Stimulated activated CD4-positive, alpha-beta T cell treated with anti-CD3 and anti-CD28 coated beads, Interleukin-2, amount 100 ng/mL, for 4 hours (primary cell): ENCODE results near the gene ALKBH6.
A peak's percentile ranks its signal among the peaks of the same experiment; 100 is the strongest.

Experiments
- DNase-seq: peaks from one replicate; pipeline ENCODE4 v3.0.0-alpha.2; 2020; ENCODE audit warnings: low read depth

The ALKBH6 gene

DNA sequence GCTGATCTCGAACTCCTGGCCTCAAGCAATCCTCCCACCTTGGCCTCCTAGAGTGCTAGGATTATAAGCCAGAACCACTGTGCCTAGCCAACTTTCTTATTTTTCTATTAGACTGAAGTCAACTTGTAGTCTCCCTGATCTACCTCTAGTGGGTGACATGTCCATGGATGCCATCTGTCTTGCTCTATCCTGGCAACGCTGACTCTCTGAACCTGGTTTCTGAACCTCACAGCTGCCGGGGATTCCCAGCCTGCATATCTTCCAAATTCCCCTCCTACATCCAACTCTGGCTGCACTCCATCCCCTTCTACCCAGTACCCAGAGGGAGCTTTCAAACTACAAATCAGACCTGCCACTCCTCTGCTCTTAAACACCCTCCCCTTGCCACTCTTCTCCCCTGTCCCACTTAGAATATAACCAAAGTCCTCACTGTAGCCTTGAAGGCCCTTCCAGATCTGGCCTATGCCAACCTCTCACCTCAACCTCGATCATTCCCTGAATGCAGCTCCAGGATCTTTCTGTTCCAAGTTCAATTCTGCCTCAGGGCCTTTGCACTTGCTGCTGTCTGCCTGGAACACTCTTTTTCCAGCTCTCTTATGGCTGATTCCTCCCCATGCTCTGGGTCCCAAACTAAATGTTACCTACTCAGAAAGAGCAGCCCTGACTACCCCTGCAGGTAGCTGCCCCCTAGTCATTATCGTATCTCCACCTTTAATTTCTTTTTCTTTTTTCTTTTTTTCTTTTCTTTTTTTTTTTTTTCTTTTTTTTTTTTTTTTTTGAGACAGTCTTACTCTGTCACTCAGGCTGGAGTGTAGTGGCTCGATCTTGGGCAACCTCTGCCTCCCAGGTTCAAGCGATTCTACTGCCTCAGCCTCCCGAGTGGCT, 16.5 kb upstream of the ALKBH6 start:
- DNase-seq: no peak

DNA sequence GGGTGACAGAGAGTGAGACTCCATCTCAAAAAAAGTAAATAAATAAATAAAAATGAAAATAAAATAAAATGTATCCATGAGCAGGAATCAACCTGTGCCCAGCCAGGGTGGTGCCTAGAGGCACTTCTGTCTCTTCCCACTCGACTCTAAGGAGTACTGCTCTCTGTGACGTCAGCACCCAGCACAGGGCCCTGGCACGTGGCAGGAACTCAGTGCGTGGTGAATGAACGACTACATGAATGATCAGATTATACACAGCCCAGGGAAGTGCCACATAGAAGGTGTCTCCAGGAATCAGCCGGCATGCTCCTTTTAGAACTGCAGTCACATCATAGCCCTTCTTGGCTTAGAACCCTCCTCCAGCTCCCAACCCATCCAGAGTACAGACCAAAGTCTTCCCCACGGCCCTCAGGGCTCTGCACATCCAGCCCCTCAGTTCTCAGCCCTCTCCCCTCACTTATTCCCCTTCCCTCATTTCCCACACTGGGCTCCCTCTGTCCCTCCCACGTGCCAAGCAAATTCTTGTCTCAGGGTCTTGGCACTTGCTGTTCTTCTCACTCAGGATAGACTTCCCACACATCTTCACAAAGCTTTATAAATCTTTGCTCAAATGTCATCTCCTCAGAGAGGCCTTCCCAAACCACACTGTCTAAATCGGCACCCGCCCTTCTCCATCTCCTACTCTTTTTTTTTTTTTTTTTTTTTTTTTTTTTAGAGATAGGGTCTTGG, 14.5 kb upstream of the ALKBH6 start:
- no peak for DNase-seq

DNA sequence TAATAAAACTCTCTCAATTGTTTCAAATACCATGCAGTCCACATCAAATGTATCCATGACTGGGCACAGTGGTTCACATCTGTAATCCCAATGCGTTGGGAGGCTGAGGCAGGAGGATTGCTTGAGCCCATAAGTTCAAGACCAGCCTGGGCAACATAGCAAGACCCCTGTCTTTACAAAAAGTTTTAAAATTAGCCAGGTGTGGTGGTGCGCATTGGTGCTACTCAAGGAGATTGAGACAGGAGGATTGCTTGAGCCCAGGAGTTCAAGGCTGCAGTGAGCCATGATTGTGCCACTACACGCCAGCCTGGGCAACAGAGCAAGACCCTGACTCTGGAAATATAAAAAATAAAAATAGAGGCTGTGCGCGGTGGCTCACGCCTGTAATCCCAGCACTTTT, 13.7 kb upstream of the ALKBH6 start:
- no peak for DNase-seq

DNA sequence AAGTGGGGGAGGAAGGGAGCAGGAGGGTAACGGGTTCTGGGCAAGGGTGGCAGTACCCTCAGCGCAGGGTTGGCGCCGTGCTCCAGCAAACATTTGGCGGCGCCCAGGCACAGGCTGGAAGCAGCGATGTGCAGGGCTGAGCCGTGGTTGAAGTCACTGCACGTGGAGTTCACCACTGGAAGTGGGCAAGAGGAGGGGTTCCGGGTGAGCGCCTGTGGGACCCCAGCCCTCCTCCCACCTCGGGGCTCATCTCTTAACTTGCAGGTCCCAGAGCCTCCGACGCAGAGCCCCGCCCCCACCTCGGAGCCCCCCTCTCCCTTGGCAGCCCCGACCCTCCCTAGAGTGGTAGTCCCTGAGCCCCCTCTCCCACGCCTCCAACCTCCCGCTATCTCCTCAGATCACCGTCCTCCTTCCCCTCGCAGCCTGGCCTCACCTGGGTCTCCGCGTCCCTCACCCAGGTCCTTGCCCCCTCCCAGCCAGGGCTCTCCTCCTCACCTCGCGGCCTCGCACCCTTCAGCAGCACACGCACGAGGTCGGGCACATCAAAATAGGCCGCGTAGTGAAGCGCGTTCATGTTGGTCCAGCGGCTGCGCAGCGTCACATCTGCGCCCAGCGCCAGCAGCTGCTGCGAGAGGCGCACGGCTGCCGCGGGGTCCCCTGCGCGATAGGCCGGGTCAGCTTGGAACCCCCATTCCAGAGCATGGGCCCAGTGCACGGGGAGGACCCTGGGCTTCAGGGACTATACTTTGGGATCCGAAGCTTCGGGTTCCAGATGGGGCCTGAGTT, 12.3 kb upstream of the ALKBH6 start:
- no peak for DNase-seq

DNA sequence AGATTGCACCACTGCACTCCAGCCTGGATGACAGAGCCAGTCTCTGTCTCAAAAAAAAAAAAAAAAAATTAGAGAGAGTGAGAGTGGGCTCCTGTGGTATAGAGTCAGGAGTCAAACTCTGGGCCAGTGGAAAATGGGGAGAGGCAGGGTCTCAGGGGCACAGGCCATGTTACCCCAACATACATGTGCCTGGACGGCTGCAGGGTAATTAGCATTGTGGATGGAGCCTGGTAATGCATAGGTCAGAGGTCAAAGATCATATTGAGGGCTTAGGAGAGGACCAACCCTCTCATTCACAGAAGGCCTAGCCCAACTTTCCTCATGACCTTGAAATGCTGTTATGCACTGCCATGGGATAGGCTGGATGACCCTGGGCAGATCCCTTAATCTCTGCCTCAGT, 11.5 kb upstream of the ALKBH6 start:
- no peak for DNase-seq

DNA sequence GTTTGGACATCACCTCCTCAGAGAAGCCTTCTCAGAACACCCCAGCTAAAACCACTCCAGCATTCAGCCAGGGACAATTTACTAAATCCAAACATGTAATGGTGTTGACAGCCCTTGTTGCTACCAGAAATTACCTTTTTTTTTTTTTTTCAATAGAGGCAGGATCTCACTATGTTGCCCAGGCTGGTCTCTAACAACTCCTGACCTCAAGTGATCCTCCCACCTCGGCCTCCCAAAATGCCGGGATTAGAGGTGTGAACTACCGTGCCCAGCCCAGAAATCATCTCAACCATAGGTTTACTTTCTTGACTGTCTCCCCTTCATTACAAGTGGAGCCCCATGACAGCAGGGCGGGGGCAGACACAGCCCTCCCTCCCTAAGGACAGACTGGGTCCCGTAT, 9.4 kb upstream of the ALKBH6 start:
- no peak for DNase-seq

DNA sequence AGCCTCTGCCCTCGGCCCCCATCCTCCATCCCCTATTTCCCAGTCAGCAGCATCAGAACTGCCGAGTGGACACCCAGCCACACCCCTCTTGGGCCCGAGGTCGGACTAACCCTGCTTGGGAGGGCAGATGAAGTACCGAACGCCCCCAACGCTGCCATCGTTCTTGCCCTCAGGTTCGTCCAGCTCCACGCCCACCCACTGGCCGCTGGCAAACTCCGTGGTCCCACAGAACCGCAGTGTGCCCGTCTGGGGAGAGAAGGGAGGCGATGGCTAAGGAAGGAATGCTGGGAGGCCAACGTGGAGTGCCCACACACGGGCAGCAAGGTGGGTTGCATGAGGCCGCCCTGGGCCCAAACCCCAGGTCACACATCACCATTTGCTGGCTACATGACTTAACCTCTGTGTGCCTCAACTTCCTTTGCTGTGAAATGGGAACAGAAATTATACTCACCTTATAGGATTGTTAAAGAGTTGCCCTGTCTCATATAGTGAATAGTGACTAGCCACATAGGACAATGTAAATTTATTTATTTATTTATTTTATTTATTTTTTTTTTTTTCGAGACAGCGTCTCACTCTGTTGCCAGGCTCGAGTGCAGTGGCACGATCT, 5.2 kb upstream of the ALKBH6 start:
- no peak for DNase-seq

DNA sequence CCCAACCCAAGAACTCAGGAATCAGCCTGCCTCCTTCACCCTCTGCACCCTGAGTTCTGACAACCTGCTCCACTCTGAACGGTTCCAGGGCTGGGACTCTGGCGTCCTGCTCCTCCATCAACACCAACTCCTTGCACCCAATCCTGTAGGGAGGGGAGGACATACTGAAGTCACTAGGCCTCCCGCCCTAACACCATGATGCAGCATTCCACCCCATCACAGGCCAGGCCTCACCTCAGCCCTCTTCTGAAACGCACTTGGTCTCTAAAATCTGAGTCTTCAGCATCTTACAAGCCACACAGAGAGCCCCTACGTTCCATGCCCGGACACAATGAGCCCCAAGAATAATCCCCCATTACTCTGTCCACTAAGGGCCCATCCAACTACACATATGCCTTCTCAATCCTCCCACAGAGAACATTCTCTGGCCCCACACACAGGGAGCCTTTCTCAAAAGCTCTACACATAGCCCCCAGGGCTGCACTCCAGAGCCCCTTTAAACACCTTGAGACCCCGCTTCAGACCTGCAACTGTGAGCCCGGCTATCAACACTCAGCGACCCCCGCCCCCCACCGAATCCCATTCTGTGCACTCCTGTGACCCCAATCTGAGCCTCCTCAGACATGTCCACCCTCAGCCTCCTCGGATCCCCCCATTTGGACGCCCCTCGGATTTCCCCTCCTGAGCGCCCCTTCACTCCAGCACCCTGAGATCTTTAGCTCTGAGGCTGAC, 567 bp downstream of the ALKBH6 start:
- no peak for DNase-seq

DNA sequence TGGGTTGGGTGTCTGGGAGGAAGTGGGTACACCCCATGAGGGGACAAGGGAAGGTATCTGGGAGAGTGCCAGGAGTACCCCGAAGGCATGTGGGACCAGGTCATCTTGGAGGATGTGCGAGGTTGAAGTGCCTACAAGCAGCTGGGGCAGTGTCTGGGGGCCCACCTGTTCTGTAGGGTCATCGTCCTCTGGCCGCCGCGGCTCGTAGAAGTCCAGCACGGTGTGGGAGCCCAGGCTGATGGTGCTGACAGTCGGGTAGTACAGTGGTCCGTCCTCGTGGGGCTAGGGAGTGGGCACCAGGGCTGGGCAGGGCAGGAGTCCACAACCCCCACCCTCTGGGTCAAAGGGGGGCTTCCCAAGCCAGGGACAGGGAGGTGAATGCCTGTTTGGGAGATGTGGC, 3.6 kb downstream of the ALKBH6 start:
- no peak for DNase-seq

DNA sequence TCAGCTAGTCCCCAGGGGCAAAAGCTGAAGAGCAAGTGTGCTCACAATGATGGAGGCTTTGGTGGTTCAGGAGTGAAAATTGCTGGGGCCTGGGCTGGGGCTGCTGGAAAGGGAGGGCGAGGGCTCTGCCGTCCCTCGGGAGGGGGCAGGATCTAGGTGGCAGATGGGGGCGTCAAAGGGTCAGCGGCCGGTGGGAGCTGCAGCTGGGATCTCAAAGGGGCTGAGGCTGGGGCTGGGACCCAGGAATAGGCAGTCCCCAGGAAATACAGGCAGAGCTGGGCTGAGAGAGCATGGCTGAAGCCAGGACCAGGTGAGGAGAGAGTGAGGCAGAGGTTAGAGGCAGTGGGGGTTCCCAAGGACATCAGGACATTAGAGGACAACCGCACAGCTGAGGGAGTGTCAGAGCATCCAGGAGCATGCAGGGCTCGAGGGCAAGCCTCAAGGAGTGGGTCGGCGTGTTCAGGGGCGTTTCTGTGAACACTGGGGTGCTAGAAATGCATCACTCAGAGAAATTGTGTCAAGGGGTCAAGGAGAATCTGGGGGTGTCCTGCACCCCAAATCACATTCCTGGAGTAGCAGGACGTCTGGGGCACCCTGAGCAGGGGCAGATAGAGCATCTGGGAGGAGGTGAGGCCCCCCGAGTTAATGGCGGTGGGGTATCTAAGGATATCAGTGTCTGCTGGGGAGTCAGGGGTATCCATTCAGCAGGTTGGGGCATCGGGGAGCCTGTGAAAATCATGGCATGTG, 4.2 kb downstream of the ALKBH6 start:
- DNase-seq: no peak

DNA sequence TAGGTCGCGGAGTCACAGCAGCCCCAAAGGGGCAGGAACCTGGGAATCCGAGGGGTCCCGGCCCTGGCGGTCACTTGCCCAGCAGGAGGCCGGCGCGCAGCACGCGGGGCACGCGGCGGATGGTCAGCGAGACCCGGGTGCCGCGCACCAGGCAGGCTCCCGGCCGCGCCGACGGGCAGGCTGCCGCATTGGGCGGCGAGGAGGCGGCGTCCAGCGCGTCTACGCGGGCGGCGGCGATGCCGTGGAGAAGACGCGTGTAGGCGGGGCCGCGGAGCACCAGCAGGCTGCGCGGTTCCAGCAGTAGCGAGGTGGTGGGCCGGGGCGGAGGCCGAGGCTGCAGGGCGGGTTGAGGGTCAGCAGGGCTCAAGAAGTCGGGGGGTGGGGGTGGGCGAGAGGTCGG, 4.8 kb downstream of the ALKBH6 start:
- no peak for DNase-seq

DNA sequence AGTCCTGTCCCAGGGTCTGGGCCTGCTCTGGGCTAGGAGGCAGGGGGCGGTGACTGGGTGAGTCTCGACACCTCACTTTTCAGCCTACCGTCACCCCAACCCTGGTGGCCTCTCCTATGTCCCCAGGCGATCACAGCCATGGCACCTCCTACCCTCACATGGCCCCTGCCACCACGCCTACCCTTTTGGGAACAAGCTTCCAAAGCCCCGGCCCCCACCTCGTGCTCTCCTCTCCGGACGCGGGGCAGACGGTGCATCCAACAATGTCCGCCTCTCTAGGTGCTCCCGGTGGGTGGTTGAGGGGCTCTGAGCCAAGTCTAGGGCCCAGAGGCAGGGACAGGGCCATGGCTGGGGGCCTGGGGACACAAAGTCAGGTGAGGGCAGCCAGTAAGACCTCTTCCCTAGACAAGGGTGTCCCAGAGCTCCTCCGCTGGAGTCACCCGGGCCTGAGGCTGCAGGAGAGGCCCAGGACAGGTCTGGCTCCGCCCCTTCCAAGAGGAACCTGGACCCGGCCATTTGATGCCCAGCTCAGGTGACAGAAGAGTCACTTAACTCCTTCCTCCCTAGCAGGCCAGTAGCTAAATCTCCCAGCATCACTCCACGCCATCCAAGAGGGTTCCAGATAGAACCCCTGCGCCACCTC, 5.6 kb downstream of the ALKBH6 start, which contains the start of gene SYNE4:
Gene SYNE4, minus strand, starts transcription at position 478 of the 643 bp plus-strand sequence. Its CDS starts 132 bp downstream, at position 346.
- no peak for DNase-seq

DNA sequence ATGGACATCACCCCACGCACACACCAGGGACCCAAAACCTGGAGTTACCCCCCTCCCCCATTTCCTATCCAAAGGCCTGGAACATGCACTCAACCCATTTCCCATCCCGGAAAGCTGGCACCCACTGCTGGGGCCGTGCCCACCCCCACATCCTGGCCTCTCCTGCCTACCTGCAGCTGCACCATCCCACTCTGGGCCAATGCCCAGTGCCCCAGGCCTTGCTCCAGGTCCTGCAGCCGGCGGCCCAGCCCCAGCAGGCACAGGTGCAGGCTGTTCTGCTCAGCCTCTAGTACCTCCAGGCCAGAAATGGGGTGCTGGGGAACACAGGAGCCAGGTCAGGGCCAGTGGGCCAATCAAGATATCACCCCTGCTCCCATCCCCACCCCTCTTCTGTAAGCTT, 7.1 kb downstream of the ALKBH6 start:
- no peak for DNase-seq

DNA sequence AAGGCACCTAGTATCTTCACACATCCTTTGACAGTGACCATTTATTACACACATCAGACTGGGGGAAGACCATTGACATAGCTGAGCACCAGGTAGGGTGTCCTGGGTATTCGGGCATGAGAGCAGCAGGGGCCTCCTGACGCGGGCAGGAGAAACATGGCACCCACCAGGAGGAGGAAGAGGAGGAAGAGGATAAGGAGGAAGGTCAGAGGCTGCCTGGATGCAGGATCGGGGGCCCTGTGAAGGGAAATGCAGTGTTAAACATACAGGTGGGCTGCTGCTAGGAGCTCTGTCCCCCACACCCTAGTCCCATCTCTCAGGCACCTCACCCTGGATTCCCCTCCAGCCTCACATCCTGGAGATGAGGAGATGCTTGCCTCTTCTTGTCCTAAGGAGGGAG, 10.7 kb downstream of the ALKBH6 start:
- DNase-seq: no peak

DNA sequence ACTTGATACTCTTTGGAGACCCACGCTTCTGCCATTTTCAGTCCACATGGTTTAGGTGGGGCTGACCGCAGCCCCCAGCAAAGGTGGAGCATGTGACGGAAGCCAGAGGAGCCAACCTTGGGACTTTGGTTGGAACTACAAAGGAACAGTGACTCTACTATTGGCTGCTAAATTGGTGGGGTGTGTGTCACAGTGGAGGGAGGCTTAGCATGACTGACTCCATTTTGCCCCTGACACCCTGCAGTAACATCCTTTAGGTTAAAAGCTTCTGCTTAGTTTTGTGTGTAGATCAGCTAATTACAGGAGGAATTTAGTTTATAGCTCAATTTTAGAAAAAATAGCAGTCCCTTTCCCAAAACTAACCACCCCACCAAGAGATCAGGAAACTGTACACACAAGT, 12.4 kb downstream of the ALKBH6 start:
- DNase-seq: no peak

DNA sequence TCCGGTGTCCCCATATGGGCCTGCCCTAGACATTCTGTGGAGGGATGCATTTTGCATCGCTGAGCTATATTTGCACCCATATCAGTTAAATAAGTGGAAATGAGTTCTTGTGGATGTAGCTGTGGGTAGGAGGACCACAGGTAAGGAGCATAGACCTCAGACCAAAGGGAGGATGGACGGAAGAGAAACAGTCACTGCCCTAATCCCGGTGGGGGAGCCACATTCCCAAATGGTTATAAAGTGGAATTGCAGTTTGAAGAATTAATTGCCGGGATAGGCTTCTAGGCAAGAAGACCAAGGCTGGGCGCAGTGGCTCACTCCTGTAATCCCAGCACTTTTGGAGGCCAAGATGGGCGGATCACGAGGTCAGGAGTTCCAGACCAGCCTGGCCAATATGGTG, 17.2 kb downstream of the ALKBH6 start:
- no peak for DNase-seq

DNA sequence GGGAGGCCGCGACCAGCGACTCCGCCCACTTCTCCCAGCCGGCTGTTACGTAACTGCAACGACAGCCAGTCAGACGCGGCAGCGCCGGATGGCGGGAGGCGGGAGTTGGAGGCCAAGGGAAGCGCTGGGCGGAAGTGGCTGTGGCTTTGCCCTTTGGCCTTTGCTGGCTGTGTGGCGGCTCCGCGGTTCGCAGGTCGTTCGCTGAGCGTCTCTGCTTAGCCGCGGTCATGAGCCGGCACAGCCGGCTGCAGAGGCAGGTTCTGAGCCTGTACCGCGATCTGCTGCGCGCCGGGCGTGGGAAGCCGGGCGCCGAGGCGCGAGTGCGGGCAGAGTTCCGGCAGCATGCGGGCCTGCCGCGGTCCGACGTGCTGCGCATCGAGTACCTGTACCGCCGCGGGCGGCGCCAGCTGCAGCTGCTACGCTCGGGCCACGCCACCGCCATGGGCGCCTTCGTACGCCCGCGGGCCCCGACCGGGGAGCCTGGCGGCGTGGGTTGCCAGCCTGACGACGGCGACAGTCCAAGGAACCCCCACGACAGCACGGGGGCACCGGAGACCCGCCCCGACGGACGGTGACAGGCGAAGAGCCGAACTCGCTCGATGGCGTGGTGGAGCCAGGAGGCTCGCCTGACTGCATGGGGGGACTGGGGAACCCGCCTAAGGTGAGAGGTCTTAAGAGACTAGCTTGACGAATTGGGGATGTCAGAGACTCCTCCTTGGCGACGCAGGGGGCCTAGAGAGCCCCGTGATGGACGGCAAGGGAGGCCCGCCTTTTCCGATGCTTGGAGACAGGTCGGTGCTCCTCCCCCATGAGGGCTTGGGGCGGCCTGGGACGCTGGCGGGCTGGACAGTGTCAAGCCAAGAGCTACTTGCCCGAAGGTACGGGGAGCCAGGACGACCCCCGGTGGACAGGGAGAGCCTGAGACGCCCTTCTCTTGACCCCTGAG, 18.7 kb downstream of the ALKBH6 start, which contains the start of gene SDHAF1:
Gene SDHAF1, plus strand, starts transcription at position 141 of the 946 bp plus-strand sequence. Its CDS starts 87 bp downstream, at position 228.
- DNase-seq: peak; percentile 90

DNA sequence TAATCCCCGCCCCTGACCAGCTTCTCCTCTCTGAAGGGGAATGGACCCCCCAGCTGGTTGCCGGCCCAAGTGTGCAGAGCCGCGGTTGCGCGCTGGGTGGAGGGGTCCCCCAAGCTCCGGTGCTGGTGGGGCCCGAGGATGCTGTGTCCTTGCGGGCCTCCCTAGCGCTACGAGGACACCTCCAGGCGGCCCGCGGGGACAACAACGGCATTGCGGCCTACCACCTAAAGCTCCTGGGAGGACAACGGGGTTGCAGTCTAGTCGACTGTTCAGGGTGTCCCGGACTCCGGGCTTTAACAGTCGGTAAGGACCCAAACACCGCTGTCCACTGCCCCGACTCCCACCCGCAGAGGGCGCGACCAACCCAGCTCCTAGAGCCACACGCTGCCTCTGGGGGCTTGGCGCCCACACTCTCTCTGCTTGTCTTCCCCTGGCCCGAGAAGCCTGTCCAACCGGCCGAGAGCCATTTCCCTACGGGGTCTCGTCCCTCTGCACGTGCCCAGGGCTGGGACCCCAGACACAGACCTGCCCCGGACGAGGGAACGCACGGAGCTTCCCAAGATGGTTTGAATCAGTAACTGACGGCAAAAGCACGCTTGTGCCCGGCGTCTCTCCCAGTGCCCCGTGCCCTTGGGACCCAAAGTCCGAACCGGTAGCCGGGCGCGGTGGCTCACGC, 20.0 kb downstream of the ALKBH6 start:
- no peak for DNase-seq
